AG20443 (cell line): ENCODE measurements around the gene FAM156A.
"Not testable (repeated sequence)": the region's sequence is repeated elsewhere in the genome, so short reads cannot be mapped to it uniquely, and the experiment has no call there.

Experiments
- DNase-seq: peaks from one replicate; pipeline ENCODE4 v3.0.0; 2012; ENCODE audit warnings: low spot score, mixed read lengths

Gene FAM156A

DNA sequence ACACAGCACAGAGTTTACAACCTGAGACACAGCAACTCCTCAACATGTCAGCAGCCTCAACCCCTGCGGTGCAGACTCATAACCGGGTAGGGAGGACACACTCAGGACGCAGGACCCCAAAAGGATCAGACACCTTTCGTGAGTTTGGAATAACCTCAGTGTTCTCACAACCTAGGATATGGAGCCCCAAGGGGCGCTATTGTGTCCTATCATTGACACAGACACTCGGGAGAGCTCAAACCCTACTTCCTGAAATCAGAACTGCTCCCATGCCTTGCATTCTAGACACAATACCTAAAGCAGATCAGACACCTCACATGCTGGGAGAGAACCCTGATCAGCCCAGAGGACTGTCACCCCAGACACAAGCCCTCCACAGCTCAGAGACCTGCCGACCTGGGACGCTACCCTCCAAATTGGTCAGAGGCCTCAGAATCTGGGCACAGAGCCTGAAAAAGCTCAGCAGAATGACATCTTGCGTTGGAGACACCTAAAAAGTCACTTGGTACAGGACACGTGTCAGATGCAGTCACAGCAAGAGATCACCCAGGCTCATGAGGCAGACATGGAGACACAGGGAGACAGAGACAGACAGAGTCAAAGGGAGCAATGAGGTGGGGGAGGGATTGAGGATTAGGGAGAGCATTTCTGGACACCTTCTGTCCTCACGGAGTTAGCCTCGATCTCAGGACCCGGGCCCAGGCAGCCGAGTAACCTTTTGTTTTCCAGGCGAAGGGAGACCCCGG, 8.8 kb upstream of the FAM156A start:
- not testable (repeated sequence) for DNase-seq

DNA sequence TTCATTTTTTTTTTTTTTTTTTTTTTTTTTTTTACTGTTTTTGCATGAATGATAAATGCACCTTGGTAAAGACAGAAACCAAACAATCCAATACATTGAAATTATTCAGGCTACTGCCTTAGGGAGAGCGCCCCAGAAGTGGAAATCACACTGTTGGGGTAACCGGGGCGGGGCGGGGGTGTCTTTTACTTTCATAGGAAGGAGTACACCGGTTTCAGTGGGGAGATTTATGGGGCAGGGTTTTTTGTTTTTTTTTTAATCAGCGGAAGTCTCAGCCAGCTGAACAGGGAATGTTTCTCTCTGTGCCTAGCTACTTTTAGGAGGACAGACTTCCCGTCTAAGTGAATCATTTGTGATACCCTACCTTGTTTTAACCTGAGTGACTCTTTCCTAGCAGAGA, 643 bp upstream of the FAM156A start:
- not testable (repeated sequence) for DNase-seq

DNA sequence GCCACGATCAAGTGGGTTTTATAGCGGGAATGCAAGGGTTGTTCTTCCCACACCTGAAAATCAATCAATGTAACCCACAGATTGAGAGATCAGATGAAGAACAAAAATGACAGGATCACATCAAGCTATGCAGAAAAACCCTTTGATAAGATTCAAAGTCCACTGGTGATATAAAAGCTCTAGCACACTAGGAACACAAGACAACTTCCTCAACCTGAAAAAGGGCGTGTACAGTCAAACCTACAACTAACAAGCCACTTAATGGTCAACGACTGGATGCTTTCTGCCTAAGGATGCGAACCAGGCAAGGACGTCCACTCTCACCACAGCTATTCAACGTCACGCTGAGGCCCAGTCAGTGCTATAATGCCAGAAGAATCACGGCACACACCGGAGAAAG, 8.4 kb downstream of the FAM156A start:
- not testable (repeated sequence) for DNase-seq

DNA sequence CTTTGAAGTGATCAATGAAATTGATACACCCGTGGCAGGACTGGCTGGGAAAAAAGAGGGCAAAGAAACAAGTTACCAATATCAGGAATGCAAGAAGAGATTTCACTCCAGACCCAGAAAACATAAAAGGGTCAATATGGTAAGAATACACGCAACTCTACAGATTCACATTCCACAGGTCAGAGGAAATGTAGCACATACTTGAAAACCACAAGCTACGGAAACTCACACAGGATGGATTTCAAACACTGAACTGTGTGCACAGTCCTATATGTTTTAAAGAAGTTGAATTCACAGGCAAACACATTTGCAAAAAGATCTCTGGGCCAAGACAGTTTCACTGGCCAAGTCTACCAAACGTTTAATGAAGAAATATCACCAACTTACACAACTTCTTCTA, 9.0 kb downstream of the FAM156A start:
- DNase-seq: not testable (repeated sequence)

DNA sequence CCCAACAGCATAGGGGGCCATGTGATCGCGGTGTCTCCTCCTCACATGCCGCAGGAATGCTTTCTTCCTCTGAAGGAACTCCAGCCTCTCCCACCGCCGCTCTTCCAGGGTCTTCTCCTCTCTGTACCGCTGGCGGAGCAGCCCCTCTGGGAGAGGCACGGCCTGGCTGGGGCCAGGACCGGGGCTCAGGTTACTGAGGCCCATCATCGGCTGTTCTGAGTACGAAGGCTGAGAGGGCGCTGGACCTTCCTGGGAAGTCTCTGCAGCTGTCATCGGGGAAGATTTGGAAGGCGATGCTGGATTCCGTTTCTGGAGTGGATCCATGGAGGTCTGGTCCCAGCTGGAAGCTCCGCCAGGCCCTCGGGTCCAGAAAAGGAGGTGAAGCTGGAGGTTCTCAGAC, 10.1 kb downstream of the FAM156A start:
- not testable (repeated sequence) for DNase-seq

DNA sequence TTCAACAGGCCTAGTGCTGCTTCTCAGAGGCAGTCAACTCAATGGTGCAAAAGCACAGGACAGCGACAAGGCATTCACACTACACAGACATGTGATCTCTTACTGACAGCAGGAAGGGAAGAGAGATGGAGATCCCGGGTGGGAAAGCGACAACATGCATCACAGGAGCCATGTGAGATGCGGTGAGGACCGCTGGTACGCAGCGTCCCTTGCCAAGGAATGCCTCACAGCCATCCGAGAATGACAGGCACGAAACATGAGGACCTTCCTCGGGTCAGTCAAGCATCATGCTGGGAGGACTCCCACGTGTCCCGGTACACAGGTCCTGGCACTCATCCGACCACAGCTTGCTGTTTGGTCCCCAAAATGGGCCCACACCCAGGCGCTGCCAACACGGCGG, 10.8 kb downstream of the FAM156A start:
- DNase-seq: not testable (repeated sequence)

DNA sequence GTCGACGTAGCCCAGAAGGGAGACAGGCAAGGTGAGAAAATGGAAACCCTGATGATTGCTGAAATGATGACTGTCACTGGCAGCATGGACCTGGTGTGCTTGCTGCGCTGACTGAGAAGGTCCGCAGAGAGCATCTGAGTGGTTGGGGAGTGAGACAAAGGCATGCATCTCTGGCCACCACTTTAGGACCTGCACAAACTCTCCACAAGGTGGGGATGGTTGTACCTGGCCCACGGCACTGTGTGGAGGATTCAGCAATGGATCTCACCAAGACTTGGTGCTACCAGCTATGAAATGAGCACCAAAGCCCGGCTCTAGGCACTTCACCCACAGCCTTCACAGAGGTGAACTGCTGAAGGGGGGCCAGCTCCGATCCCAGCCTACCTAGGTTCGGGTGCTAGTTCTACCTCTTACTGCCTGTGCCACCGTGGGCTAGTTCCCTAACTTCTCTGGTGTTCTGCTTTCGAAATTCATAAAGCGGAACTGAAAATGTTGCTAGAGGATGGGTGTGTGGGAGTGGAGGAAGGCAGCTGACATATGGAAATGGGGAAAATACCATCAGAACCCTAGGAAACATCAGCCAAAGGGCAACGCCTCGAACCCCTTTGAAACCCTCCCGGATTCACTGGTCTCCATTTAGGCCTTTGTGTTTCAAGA, 12.4 kb downstream of the FAM156A start:
- DNase-seq: not testable (repeated sequence)

DNA sequence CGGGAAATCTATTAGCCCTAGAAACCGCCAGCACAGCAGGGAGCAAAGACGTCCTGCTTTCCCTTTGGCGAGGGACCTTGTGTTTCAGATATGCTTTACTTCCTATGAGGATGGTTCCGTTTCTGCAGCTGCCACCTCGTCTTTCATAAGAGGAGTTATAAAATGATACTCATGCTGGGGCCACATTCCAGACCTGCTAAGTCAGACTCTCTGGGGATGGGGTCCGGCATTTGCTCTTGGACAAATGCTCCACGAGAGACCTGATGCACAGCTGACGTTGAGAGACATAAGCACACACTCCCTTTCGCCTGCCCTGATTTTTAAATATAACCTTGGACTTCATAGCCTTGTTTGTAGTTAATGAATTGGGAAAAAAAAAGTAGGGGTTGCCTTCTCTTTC, 16.6 kb downstream of the FAM156A start:
- DNase-seq: not testable (repeated sequence)

DNA sequence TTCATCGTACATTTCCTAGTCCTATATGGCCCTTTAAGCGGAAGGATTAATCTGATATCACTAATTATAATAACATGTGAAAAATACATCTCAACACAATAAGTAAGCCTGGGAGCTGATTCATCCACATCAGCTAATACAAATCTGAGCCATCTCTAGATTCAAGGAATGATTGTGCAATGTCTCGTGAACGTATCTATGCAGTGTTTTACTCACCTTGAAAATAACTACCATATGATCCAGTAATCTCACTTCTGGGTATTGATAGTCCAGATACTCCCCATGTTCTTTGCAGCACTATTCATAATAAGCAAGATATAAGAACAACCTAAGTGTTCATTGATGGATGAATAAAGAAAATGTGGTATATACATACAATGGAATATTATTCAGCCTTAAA, 17.6 kb downstream of the FAM156A start:
- not testable (repeated sequence) for DNase-seq

DNA sequence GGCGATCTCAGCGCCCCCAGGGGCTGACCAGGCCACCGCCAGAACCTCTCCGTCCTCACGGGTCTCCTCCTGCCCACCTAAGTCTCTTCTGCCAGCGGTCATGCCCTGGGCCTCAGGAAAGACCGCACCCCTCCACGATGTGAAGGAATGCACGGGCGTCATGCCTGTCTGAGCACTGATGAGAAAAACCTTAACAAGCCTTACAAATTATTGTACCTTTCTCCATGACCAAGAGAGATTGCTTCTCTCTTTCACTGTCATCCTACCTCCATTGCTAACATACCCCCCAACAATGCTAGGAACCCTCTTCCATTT, 22.9 kb downstream of the FAM156A start:
- DNase-seq: not testable (repeated sequence)

DNA sequence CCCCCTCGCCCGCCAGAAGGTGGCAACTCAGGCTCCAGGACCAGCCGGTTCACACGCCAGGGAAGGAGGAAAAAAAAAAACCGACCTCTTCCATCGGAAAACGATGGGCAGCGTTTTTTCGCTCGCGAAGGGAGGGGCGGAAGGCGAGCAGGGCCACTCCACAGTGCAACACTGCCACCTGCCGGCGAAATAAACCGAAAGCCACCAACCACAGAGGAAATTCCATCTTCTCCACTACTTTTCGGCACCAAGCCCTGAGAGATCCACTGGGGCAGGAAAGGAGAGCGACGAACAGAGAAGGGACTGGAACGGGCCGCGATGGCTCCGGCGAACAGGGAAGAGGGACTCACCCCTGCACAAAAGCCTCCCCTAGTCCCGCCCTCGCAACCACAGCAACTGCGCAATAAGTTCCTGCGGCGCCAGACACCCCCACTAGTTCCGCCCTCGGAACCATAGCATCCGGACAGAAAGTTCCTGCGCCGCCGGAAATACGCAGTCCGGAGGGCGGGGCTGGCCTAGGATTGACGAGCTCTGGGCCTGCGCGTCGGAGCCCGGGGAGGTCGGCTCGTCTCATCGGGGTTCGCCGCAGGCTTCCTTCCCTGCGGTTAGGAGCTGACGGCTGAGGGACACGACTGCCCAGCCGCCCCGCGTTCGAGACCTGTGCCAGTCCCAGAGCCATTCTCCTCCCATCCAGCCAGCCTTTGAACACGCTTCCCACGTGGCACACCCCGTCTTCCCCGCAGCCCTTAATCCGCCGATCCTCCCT, 23.4 kb downstream of the FAM156A start:
- DNase-seq: peak; percentile 87

DNA sequence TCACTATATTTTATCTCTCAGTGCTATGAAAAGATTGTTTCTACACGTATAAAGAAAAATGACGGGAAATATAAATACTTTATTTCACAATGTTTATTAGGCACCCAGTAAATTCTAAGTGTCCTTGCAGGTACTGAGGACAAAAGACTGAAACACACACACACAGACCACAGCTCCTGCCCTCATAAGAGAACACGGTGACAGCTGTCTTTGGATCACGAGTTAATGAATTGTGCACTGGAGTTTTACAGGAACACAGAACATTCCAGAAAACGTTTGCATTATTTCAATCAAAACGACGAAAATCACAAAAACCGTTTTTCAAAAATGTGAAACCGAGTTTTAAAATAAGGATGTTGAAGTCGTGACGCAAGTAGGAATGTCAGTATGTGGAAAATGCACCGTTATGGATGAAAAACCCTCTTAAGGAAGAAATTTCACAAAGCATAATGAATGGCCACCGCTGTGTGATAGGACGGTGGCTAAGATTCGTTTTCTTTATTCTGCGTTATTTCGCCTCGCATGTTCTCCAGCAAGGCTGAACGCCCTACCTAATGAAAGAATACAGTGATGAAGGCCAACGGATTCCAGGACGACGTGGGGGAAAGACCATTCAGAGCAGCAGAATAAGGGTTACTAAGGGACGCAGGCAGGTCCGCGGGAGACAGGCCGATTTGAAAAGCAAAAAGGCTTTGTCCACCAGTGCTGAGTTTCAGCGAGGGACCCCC, 24.2 kb downstream of the FAM156A start:
- no peak for DNase-seq

DNA sequence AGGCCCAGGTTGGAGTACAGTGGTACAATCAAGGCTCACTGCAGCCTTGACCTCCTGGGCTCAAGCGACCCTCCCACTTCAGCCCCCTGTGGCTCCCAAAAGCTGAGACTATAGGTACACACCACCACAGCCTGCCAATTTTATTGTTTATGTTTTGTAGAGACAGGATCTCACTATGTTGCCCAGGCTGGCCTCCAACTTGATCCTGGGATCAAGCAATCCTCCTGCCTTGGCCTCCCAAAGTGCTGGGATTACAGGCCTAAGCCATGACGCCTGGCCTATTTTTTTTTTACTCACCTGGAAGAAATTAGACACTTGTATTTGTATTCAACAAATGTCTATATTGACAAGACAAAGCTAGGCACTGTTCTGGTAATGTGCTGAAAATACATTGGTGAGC, 25.1 kb downstream of the FAM156A start:
- no peak for DNase-seq

DNA sequence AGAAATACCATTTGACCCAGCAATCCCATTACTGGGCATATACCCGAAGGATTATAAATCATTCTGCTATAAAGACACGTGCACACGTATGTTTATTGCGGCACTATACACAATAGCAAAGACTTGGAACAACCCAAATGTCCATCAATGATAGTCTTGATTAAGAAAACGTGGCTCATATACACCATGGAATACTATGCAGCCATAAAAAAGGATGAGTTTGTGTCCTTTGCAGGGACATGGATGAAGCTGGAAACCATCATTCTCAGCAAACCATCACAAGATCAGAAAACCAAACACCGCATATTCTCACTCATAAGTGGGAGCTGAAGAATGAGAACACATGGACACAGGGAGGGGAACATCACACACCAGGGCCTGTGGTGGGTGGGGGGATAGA, 28.1 kb downstream of the FAM156A start:
- DNase-seq: not testable (repeated sequence)

DNA sequence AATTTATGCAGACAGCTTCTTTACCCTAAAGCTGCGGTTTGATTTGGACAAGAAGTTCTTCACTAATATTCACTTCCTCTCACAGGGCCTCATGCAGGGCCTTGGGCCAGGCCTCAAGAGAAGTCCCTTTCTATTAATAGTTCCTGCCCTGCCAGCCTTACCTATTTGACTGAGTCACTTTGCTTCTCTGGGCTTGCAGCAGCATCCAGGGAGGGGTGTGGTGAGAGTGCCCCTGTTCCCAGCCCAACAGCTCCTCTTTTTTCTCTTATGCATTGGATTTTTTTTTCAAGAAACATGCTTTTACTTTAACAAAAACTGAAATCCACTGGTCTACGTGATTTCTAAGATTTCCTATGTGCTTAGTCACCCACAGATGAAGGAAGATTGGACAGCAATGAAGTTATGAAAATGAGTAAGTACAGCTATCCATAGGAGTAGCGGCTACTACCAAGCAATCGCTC, 34.5 kb downstream of the FAM156A start:
- DNase-seq: peak; percentile 4

DNA sequence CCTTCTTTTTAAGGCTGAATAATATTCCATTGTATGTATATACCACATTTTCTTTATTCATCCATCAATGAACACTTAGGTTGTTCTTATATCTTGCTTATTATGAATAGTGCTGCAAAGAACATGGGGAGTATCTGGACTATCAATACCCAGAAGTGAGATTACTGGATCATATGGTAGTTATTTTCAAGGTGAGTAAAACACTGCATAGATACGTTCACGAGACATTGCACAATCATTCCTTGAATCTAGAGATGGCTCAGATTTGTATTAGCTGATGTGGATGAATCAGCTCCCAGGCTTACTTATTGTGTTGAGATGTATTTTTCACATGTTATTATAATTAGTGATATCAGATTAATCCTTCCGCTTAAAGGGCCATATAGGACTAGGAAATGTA, 43.6 kb downstream of the FAM156A start:
- not testable (repeated sequence) for DNase-seq

DNA sequence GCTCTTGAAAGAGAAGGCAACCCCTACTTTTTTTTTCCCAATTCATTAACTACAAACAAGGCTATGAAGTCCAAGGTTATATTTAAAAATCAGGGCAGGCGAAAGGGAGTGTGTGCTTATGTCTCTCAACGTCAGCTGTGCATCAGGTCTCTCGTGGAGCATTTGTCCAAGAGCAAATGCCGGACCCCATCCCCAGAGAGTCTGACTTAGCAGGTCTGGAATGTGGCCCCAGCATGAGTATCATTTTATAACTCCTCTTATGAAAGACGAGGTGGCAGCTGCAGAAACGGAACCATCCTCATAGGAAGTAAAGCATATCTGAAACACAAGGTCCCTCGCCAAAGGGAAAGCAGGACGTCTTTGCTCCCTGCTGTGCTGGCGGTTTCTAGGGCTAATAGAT, 44.6 kb downstream of the FAM156A start:
- DNase-seq: not testable (repeated sequence)

DNA sequence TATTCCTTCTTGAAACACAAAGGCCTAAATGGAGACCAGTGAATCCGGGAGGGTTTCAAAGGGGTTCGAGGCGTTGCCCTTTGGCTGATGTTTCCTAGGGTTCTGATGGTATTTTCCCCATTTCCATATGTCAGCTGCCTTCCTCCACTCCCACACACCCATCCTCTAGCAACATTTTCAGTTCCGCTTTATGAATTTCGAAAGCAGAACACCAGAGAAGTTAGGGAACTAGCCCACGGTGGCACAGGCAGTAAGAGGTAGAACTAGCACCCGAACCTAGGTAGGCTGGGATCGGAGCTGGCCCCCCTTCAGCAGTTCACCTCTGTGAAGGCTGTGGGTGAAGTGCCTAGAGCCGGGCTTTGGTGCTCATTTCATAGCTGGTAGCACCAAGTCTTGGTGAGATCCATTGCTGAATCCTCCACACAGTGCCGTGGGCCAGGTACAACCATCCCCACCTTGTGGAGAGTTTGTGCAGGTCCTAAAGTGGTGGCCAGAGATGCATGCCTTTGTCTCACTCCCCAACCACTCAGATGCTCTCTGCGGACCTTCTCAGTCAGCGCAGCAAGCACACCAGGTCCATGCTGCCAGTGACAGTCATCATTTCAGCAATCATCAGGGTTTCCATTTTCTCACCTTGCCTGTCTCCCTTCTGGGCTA, 48.9 kb downstream of the FAM156A start:
- DNase-seq: not testable (repeated sequence)

DNA sequence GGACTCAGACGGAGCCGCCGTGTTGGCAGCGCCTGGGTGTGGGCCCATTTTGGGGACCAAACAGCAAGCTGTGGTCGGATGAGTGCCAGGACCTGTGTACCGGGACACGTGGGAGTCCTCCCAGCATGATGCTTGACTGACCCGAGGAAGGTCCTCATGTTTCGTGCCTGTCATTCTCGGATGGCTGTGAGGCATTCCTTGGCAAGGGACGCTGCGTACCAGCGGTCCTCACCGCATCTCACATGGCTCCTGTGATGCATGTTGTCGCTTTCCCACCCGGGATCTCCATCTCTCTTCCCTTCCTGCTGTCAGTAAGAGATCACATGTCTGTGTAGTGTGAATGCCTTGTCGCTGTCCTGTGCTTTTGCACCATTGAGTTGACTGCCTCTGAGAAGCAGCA, 50.4 kb downstream of the FAM156A start:
- not testable (repeated sequence) for DNase-seq

DNA sequence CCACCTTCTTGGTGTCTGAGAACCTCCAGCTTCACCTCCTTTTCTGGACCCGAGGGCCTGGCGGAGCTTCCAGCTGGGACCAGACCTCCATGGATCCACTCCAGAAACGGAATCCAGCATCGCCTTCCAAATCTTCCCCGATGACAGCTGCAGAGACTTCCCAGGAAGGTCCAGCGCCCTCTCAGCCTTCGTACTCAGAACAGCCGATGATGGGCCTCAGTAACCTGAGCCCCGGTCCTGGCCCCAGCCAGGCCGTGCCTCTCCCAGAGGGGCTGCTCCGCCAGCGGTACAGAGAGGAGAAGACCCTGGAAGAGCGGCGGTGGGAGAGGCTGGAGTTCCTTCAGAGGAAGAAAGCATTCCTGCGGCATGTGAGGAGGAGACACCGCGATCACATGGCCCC, 51.2 kb downstream of the FAM156A start:
- not testable (repeated sequence) for DNase-seq

DNA sequence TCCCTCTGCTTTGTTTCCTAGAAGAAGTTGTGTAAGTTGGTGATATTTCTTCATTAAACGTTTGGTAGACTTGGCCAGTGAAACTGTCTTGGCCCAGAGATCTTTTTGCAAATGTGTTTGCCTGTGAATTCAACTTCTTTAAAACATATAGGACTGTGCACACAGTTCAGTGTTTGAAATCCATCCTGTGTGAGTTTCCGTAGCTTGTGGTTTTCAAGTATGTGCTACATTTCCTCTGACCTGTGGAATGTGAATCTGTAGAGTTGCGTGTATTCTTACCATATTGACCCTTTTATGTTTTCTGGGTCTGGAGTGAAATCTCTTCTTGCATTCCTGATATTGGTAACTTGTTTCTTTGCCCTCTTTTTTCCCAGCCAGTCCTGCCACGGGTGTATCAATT, 52.2 kb downstream of the FAM156A start:
- DNase-seq: not testable (repeated sequence)

DNA sequence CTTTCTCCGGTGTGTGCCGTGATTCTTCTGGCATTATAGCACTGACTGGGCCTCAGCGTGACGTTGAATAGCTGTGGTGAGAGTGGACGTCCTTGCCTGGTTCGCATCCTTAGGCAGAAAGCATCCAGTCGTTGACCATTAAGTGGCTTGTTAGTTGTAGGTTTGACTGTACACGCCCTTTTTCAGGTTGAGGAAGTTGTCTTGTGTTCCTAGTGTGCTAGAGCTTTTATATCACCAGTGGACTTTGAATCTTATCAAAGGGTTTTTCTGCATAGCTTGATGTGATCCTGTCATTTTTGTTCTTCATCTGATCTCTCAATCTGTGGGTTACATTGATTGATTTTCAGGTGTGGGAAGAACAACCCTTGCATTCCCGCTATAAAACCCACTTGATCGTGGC, 52.8 kb downstream of the FAM156A start:
- DNase-seq: not testable (repeated sequence)
